GM13976 (cell line): ENCODE results near the gene B4GALT6.

Source experiments
- DNase-seq: peaks from one replicate; pipeline ENCODE4 v3.0.0; 2012; ENCODE audit warnings: low spot score
- CTCF ChIP-seq: IDR thresholded peaks from 2 replicates; pipeline ENCODE4 v1.5.1; 2012; ENCODE audit warnings: borderline replicate concordance, mild to moderate bottlenecking; ENCODE audit not compliant: insufficient read depth; ENCODE audit errors: extremely low read depth, missing control alignments, control extremely low read depth
- in situ Hi-C: fragments of 300-500 bp; cut with MboI; formaldehyde crosslinking; loops from one replicate; pipeline ENCODE4 v1.12.0; 2022; ENCODE audit warnings: low sequenced_read_pairs, mixed read lengths, inconsistent platforms; ENCODE audit not compliant: unreplicated experiment

The B4GALT6 gene

GRCh38 chr18:31586616-31587015 lies 97.8 kb downstream of the B4GALT6 start:
- DNase-seq, result no peak
- in situ Hi-C loops, result no loop called here
- TF ChIP-seq CTCF, result no peak

- TF ChIP-seq CTCF, result no peak
- no peak for DNase-seq
- in situ Hi-C loops, result no loop called here
These were observed 98.4 kb downstream of the B4GALT6 start for GRCh38 chr18:31585991-31586390.

- in situ Hi-C loops, result no loop called here
- TF ChIP-seq CTCF, result no peak
- no peak for DNase-seq
These were observed 101.1 kb downstream of the B4GALT6 start for GRCh38 chr18:31583185-31583854.

GRCh38 chr18:31581498-31582197 lies 102.7 kb downstream of the B4GALT6 start:
- in situ Hi-C loops, result no loop called here
- TF ChIP-seq CTCF, result no peak
- DNase-seq, result no peak

GRCh38 chr18:31579375-31579774 lies 105.0 kb downstream of the B4GALT6 start:
- no peak for TF ChIP-seq CTCF
- DNase-seq, result no peak
- in situ Hi-C loops, result no loop called here

- TF ChIP-seq CTCF, result no peak
- in situ Hi-C loops, result no loop called here
- no peak for DNase-seq
These were observed 106.3 kb downstream of the B4GALT6 start for GRCh38 chr18:31578126-31578525.

- no peak for DNase-seq
- TF ChIP-seq CTCF, result no peak
- in situ Hi-C loops, result no loop called here
These were observed 107.2 kb downstream of the B4GALT6 start for GRCh38 chr18:31577195-31577594.
